ENCODE measurements around the gene FAM184A. TPM values are rescaled to one million over a fixed set of nuclear protein-coding genes. Genes with fewer than 3 reads are reported as not detected.
"Not testable (repeated sequence)": the region's sequence is repeated elsewhere in the genome, so short reads cannot be mapped to it uniquely, and the experiment has no call there.

The FAM184A gene
- total RNA-seq, 1 experiment from 2014 or later, result 8.7 TPM

DNA sequence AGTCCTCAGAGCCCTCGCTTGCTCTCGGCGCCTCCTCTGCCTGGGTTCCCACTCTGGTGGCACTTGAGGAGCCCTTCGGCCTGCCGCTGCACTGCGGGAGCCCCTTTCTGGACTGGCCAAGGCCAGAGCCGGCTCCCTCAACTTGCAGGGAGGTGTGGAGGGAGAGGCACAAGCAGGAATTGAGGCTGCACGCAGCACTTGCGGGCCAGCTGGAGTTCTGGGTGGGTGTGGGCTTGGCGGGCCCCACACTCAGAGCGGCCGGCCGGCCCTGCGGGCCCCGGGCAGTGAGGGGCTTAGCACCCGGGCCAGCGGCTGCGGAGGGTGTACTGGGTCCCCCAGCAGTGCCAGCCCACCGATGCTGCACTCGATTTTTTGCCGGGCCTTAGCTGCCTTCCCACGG, 63.3 kb downstream of the FAM184A start:
- H3K4me3 ChIP-seq (ENCODE audit: low read depth in 2 of 2, low read length in 2 of 2); DNase-seq (ENCODE audit: low read depth, low spot score); CTCF ChIA-PET; ATAC-seq; H3K27ac ChIP-seq (ENCODE audit: low read length); H3K36me3 ChIP-seq (ENCODE audit: control insufficient read depth, insufficient read depth, low read length); H3K4me1 ChIP-seq (ENCODE audit: control insufficient read depth, insufficient read depth, low read length); in situ Hi-C loops (cut with HindIII; ENCODE audit: low pct_unique_long_range_greater_than_20kb, low sequenced_read_pairs); H3K27me3 ChIP-seq (ENCODE audit: control insufficient read depth, insufficient read depth, low read length); BruUV-seq (replicated peaks); POLR2A ChIA-PET; H3K9me3 ChIP-seq (ENCODE audit: control insufficient read depth, insufficient read depth, low read depth, low read length); intact Hi-C loops (cut with micrococcal nuclease; ENCODE audit: unreplicated experiment): not testable (repeated sequence)

DNA sequence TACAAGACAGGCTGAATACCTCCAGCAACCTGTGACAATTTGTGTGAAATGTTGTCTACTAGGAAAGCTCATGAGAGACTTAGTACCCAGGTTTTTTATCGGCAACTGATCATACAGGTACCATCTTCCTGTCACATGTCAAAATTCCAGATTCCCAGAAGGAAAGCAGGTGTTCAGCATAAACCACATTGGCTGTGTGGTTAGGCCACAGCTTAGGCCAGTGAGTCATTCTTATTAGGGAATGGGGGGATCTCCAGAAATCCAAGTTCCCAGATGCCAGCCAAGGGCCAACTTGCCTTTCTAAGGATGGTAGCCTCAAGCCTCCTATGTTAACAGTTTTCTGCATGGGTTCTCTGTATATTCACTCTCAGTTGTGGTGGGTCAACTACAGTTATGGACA, 65.9 kb downstream of the FAM184A start:
- Histone ChIP-seq H3K27me3 (ENCODE audit: control insufficient read depth, insufficient read depth, low read length) (no peaks in the 10 kb centered on the region), H3K36me3 (ENCODE audit: control insufficient read depth, insufficient read depth, low read length) (no peaks in the 10 kb centered on the region), H3K4me3 (ENCODE audit: low read depth in 2 of 2, low read length in 2 of 2) (no peak overlapping the region), H3K27ac (ENCODE audit: low read length) (no peak overlapping the region), H3K9me3 (ENCODE audit: control insufficient read depth, insufficient read depth, low read depth, low read length) (no peaks in the 10 kb centered on the region), H3K4me1 (ENCODE audit: control insufficient read depth, insufficient read depth, low read length) (no peaks in the 10 kb centered on the region)
- ATAC-seq (no peak), DNase-seq (ENCODE audit: low read depth, low spot score) (no peak)
- in situ Hi-C loops (cut with HindIII; ENCODE audit: low pct_unique_long_range_greater_than_20kb, low sequenced_read_pairs), result no loop called here
- BruUV-seq (replicated peaks), result no TSS peak
- intact Hi-C loops (cut with micrococcal nuclease; ENCODE audit: unreplicated experiment), result no loop called here
- TF ChIP-seq POLR2AphosphoS5 (IDR thresholded peaks at IDR 0.05; ENCODE audit: low read depth, low read length), result no peak
- TF ChIP-seq TCF7L2 (IDR thresholded peaks at IDR 0.05; ENCODE audit: low read depth, low read length), result no peak
- TF ChIP-seq, protein P1, sequence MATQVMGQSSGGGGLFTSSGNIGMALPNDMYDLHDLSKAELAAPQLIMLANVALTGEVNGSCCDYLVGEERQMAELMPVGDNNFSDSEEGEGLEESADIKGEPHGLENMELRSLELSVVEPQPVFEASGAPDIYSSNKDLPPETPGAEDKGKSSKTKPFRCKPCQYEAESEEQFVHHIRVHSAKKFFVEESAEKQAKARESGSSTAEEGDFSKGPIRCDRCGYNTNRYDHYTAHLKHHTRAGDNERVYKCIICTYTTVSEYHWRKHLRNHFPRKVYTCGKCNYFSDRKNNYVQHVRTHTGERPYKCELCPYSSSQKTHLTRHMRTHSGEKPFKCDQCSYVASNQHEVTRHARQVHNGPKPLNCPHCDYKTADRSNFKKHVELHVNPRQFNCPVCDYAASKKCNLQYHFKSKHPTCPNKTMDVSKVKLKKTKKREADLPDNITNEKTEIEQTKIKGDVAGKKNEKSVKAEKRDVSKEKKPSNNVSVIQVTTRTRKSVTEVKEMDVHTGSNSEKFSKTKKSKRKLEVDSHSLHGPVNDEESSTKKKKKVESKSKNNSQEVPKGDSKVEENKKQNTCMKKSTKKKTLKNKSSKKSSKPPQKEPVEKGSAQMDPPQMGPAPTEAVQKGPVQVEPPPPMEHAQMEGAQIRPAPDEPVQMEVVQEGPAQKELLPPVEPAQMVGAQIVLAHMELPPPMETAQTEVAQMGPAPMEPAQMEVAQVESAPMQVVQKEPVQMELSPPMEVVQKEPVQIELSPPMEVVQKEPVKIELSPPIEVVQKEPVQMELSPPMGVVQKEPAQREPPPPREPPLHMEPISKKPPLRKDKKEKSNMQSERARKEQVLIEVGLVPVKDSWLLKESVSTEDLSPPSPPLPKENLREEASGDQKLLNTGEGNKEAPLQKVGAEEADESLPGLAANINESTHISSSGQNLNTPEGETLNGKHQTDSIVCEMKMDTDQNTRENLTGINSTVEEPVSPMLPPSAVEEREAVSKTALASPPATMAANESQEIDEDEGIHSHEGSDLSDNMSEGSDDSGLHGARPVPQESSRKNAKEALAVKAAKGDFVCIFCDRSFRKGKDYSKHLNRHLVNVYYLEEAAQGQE (IDR thresholded peaks at IDR 0.05; ENCODE audit: insufficient read depth in 1 of 2, low read depth in 2 of 2, low read length in 1 of 2), result no peak
- TF ChIP-seq, protein P2, sequence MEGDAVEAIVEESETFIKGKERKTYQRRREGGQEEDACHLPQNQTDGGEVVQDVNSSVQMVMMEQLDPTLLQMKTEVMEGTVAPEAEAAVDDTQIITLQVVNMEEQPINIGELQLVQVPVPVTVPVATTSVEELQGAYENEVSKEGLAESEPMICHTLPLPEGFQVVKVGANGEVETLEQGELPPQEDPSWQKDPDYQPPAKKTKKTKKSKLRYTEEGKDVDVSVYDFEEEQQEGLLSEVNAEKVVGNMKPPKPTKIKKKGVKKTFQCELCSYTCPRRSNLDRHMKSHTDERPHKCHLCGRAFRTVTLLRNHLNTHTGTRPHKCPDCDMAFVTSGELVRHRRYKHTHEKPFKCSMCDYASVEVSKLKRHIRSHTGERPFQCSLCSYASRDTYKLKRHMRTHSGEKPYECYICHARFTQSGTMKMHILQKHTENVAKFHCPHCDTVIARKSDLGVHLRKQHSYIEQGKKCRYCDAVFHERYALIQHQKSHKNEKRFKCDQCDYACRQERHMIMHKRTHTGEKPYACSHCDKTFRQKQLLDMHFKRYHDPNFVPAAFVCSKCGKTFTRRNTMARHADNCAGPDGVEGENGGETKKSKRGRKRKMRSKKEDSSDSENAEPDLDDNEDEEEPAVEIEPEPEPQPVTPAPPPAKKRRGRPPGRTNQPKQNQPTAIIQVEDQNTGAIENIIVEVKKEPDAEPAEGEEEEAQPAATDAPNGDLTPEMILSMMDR (IDR thresholded peaks at IDR 0.05), result no peak
- TF ChIP-seq SIN3A (IDR thresholded peaks at IDR 0.05; ENCODE audit: borderline replicate concordance, insufficient read depth, low read depth, low read length), result no peak
- POLR2A ChIA-PET, result no interaction called here
- CTCF ChIA-PET, result interaction anchor here (0.6 kb wide), 1 partner anchor 116 kb away, joined by 5 read pairs; no protein-coding TSS in a partner anchor

DNA sequence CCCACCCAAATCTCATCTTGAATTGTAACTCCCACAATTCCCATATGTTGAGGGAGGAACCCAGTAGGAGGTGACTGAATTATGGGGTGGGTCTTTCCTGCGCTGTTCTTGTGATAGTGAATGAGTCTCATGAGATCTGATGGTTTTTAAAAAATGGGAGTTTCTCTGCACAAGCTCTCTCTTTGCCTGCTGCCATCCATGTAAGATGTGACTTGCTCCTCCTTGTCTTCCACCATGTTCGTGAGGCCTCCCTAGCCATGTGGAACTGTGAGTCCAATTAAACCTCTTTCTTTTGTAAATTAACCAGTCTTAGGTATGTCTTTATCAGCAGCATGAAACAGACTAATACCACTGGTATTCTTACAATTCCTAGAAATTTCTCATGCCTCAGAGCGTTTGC, 69.2 kb downstream of the FAM184A start:
- DNase-seq (ENCODE audit: low read depth, low spot score); H3K4me1 ChIP-seq (ENCODE audit: control insufficient read depth, insufficient read depth, low read length); intact Hi-C loops (cut with micrococcal nuclease; ENCODE audit: unreplicated experiment); H3K9me3 ChIP-seq (ENCODE audit: control insufficient read depth, insufficient read depth, low read depth, low read length); H3K27me3 ChIP-seq (ENCODE audit: control insufficient read depth, insufficient read depth, low read length); H3K4me3 ChIP-seq (ENCODE audit: low read depth in 2 of 2, low read length in 2 of 2); POLR2A ChIA-PET; H3K36me3 ChIP-seq (ENCODE audit: control insufficient read depth, insufficient read depth, low read length); ATAC-seq; BruUV-seq (replicated peaks); CTCF ChIA-PET; in situ Hi-C loops (cut with HindIII; ENCODE audit: low pct_unique_long_range_greater_than_20kb, low sequenced_read_pairs); H3K27ac ChIP-seq (ENCODE audit: low read length): not testable (repeated sequence)
